ENCODE data around the gene ITGA1.

ITGA1 gene

GRCh38 chr5:53006911-53007890 is 219.5 kb downstream of the ITGA1 start:
- DNase-seq = no peak

GRCh38 chr5:53008751-53009150 is 221.0 kb downstream of the ITGA1 start:
- peak; percentile 54 for DNase-seq
